NCI-H187 treated with DMSO at 0.1 percent for 48 hours (cell line): ENCODE results near the gene CROCC.

Experiments
- DNase-seq: peaks from one replicate; lab custom pipeline; 2025; lab: John Stamatoyannopoulos, UW

CROCC gene

GRCh38 chr1:17012775-17013490 is 91.2 kb downstream of the CROCC start:
- DNase-seq, result no peak

- DNase-seq, result no peak
Measured at GRCh38 chr1:17013491-17014320, 92.0 kb downstream of the CROCC start.

- DNase-seq, result no peak
Measured at GRCh38 chr1:17014671-17015567, 93.2 kb downstream of the CROCC start.

- no peak for DNase-seq
Measured at GRCh38 chr1:17016317-17016661, 94.6 kb downstream of the CROCC start.

- DNase-seq, result no peak
Measured at GRCh38 chr1:17017435-17017834, 95.7 kb downstream of the CROCC start.

GRCh38 chr1:17018849-17019248 is 97.1 kb downstream of the CROCC start:
- DNase-seq, result no peak

- DNase-seq, result no peak
Measured at GRCh38 chr1:17020502-17020901, 98.8 kb downstream of the CROCC start.

- no peak for DNase-seq
Measured at GRCh38 chr1:17021896-17022295, 100.2 kb downstream of the CROCC start.
